Fibroblast of upper back skin (primary cell): Measurements from ENCODE around the gene RARB.

Source experiments
- DNase-seq: peaks from one replicate; pipeline ENCODE4 v3.0.0-alpha.2; 2013

Gene RARB

DNA sequence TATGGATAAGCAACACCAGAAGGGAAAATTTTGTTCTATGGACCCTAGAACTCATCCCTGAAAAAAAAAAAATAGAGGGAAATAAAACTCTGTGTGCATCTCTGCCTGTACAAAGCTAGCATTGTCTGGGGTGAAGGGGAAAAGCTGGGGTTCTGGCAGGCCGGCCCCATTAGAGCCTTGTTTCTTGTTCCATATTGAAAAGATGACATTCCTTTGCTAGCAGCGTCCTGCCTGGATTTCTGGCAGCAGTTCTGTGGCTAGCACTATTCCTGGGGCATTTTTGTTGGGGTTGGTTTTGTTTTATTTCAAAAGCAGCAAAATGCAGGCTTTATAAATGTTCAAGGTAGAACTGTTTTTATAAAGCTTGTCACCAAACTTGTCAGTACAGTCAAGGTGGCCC, 45.2 kb downstream of the RARB start:
- DNase-seq = no peak

DNA sequence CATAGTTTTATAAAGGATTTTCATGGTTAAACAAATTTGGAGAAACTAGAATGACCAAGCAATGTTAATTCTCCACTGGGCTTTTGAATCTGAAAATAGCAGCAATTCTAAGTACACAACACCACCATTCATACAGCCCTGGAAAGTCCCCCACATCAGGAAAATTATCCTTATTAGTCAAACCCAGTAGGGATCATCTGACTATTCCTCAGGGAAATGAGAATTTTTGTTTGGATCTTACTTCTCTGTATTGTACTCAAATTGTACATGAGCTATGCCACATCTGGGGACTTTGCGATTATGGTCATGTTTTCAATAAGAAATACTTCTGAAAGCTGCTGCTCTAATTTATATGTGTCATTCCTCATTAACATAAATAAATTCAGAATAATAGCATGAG, 46.0 kb downstream of the RARB start:
- no peak for DNase-seq

DNA sequence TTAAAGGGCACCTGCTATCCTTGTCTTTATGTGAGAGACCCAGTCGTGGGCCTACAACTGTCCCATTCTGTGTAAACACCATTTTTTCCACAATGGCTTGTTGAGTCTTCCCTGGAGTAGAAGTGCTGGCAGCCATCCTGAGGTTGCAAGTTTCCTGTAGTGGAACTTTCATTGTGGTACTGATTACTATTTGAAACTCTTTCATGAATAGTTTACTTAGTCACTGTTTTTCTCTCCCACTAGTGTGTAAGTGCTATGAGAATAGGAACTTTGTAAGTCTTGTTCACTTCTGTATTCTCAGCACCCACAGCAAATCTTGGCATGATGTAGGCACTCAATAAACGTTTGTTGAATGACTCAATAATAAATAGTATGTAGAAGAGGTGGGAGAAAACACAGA, 48.6 kb downstream of the RARB start:
- DNase-seq = no peak

DNA sequence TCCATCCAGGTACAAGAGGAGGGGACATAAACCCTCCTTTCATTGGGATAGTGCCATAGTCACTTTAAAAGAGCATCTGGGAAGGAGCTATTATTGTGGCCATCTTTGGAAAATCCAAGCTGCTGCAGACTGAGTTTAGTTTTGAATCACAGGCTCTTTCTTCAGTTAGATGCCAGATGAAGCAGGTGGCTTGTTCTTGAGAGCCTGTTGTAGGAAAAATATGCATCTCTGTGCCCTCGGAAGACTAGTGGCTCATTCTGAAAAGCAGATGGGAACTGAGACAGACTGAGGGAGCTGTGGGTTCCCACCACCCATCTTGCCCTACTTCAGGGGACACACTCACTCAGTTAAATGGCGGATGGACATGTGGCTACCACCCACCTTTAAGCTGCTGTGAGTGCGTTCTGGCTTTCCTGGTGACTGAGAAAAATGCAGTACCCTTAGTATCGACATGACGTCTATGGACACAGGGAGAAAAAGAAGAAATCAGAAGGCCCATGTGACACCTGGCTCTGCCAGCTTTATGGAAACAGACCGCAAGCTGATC, 50.2 kb downstream of the RARB start:
- no peak for DNase-seq

DNA sequence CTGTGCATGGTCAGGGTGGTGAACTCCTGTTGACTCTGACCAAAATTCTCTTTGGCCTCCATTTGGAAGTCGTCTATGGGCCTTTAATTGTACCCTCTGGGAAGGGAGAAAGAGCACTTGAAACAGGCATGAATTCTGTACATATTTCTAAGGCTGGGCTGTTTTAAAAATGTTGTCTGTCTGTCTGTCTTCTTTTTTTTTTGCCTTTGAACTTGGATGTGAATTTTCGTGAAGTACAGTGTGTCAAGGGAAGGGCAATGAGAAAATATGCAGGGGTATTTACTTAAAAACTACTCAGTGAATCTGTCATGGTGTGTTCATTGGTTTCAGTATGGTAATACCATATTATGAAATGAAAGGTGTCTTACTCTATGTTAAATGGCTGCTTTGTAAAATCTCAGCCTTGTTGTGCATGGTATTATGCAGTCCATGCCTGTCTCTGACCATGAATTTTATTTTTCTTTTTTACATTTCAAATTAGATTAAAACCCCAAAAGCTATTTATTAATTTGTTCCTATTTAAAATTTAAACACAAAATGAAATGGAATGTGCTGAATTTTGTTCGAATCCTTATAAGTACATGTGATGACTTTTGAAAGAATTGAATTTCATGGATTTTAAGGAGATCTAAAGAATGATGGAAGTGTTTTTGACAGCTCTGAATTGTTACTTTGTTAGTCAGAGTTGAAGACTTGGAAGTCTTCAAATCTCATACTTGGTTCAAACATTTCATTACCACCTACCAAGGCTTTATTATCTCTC, 51.1 kb downstream of the RARB start:
- peak; percentile 56 for DNase-seq

DNA sequence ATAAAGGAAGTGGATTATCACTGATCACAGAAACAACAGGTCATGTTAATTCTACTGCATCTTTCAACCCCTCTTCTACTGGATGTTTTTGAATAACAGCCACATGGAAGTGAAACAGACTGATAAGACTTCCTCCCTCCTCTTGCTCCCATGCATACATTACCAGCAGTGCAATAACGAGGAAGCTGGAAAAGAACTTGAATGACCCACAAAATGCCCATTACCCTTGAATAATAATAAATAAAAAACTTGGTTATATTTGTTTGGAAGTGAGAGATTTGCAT, 51.6 kb downstream of the RARB start:
- DNase-seq = no peak

DNA sequence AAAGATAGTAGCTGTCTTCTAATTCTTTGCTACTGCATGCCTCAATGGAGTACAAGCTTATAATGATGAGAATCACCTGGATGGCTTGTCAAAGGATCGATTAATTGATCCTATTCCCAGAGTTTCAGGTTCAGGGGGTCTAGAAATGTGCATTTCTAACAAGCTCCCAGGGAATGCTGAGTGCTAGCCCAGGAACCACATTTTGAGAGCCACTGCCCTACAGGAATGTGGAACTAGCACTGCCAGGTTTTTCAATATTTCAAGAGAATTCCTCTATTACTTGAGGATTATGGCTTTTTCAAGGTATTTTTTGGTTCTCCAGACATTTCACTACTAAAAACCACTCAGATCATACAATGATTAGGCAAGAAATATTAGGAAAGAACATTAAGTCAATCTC, 52.7 kb downstream of the RARB start:
- DNase-seq = no peak

DNA sequence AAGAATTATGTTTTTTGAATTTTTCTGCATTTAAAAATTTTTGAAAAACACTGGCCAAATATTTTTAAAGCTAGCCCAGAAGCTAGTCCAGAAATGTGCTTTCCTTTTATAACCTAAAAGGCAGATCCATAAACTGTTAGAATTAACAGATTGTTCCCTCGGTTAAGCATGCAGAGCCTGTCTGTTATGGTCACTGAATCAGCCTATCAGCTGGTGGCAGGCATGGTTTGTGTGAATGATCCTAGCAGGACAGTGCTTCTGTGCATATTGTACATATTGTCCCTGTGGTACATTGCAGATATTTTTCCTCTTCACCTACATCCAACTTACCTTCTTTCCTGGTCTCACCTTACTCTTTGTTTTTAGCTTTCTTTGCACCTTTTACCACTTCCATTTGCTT, 53.3 kb downstream of the RARB start:
- no peak for DNase-seq

DNA sequence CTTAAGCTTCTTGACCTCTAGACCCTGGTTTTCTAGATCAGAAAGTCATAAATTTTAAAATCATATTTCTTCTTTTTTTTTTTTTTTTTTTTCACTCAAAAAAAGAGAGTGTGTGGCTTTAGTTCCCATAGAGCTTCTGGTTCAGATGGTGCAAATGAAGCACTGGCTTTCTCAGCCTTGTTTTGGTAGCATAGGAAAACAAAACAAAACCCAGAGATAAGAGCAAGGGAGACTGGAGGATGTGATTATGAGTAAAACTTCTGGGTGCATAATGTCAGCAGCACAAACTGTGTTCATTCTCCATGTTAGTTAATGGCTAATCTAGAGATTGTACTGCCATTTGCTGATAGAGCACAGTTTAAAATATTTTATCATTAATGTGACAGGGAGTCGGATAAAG, 55.4 kb downstream of the RARB start:
- no peak for DNase-seq

DNA sequence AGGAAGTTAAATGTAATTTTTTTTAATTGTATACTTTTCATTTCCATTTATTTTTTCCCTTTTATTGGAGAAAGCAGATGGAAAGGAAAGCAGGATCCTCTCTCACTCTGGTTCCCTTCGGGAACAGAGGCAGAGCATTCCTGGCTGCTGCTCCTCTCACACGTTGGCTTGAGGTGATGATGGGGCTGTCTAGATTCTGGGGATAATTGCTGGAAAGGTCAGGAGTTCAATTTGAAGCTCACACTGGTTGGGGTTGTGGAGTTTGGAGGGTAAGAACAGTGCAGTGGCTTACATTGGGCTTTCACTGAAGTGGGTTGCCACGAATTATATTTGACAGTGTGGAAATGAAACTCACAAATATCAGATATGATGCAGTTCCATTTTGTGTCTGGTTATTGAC, 57.6 kb downstream of the RARB start:
- DNase-seq = no peak

DNA sequence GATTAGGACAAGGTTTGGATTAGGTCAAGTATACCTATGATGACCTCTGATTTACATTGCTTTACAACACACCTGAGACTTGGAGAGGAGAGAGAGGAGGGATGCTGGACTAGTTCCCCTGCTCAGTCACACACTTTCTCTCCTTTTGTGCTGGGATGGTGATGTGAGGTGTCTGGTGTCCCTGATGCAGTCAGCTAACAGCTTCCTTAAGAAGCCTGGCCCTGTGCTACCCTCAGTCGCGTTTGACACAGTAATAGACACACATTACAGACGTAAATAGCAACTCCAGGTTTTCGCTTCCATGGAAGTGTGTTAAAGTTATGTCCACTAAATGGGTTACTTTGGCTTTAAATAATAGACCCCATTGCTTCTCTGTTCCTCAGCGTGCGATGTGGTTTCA, 58.9 kb downstream of the RARB start:
- DNase-seq = no peak

DNA sequence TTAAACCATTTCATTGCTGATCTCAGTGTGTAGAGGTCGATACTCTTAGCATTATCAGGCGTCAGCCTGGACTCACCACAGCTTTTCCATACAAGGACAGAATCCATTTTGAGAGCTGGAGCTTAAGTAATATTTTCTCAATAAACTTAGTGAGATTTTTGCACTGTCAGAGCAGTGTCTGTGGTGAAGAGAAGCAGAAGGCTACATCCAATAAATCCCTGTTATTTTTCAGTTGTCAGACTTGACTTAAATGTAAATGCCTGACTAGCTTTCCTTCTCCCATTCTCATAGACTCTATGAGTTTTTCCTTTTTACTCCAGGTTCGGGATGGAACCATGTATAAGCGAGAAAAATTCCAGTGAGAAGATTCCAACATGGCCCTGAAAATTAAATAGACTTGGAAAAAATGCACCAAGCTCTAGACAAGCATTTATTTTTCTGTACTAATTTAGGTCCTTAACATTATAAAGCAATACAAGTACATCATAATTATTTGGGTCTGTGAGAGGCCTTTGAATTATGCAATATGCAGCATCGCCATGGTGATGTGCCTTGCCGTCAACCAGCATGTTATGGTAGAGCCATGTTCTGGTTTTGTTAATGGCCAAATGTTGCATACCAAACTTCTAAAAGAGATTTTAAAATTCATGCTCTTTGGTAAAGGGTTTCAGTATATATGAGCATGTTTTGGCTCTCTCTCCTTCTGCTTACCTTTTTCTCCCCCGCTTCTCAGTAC, 62.0 kb downstream of the RARB start:
- no peak for DNase-seq

DNA sequence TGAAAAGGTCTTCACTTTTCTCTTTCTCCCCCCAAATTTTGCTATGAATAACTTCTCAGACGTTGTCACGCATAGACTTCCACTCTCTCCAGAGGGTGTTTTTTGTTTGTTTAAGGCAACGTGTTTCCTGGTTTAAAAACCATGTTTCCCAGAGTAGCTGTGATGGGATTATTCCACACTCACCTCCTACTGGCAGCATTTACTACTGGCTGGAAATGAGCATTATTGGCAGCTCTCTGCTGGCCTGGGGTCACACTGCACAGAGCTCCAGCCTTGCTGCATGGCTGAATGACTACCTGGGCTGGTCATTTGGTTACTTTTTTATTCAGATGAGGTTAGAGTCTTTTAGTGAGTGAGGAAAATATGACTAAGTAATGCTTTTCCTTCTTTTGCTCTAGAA, 65.2 kb downstream of the RARB start:
- DNase-seq = no peak

DNA sequence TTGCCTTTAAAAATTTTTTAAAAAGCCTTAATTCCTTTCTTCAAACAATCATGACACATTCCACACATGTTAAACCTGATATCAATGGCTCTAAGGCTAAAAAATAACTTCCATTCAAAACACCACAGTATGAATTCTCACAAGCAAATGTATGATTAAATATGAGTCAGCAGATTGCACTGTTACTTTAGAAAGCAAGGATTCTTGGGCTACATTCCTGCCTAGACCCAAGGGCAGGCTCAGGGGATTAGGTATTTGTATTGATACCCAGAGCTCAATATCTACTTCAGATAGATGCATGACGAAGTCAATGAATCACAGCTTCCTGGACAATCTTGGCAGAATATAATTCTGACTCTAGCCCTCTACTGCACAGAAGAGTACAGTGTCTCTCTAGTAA, 65.7 kb downstream of the RARB start:
- peak; percentile 99 for DNase-seq

DNA sequence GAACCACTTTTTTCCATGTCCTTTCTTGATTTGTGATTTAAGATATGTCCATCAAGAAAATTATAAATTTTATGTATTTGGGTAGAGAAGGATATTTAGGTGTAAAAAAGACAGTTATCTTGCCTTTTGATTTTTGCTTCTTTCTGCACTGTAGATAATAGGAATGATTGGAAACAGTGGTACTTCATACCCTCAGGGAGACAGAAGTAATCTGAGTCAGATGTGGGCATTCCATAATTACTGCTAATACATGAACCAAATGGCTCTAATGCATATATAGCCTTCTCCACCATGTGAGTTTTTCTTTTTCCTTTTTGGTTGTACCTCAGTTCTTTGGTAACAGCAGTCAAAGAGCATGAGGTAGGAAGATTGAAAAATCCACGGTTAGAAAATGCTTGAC, 67.2 kb downstream of the RARB start:
- no peak for DNase-seq

DNA sequence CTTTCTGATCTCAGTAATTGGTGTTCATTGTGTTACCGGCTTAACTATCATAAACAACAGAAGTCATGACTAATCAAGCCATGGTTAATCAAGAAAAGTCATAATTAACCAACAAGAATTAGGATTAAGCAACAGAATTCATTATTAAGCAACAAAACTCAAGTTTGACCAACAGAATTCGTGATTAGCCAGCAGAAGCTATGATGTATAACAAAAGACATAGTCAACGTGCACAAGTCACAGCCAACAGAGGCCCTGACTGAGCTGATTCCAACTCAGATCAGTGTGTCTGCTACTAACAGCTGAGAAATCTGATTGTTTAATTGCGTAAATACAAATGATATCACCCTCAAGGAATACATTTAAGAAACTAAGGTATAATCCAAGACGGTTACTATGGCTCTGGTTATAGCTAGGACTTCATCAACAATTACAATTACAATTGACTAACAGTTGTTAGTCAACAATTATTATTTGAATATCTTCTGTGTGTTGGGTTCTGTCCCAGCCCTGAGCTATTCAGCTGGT, 67.7 kb downstream of the RARB start:
- DNase-seq = no peak

DNA sequence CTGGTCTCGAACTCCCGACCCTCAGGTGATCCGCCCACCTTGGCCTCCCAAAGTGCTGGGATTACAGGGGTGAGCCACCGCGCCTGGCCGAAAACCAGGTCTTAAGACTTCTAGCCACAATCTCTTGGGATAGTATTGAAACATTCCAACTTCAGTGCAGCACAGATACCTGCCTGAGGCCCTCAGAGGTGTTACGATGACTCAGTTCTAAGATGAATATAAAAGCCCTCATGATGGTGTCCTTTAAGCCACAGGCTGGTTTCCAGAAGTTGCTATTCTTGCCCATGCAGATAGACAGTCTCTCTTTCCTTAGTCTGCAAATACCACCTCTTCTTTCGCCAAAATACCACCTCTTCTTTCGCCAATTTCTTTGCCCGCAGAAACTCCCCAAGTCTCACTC, 69.0 kb downstream of the RARB start:
- DNase-seq = no peak

DNA sequence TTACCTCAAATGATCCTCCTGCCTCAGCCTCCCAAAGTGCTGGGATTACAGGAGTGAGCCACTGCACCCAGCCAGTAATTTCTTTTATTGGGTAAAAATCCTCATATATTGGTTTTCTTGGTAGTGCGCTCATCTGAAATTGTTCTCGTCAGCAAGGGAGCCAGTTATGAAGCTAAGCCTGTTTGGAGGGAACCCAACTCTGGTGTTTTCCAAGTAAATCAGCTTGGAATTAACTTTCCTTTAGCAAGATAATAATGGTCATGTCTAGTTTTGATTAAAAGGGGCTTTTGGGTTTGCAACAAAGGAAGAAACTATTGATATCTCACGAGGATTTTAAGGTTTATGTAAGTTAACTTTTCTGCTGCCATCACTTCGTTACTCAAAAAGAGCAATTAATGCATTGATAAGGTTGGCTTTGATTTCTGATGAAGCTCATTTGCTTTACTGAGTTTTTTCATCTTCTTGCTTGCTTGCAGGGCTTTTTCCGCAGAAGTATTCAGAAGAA, 72.7 kb downstream of the RARB start:
- no peak for DNase-seq

DNA sequence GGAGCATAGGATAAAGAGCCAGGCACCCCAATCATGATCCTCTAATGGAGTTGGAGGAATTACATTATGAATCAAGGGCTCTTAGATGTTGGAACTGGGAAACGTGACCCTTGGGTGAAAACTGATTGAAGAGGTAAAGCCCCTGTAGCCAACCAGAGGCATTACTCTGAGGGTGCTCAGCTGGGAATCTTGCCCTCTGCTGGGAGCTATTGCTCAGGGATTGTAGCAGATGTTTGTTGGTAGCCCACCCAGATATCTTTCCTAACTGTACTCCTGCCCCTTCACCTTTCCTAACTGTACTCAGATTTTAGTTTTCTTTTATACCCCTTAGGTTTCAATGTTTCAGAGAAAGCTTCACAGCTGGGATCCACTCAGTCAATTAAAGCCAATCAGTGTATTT, 74.2 kb downstream of the RARB start:
- no peak for DNase-seq

DNA sequence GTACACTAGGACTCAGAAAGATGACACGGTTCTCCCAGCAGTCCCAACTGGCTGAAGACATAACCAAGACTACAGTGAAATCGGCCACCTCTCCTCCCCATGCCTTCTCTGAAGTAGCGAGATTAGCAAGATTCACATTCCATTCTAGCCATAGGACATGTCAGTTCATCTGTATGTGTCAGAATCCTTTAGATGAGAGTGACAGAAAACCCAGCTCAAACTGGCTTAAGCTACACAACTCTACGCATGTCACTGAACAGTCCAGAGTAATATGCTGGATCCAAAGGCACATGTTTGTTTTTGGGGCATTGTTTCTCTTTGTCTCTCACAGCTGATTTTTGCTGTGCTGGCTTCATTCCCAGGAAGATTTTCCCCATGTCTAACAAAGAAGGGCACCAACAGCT, 75.8 kb downstream of the RARB start:
- DNase-seq = no peak

DNA sequence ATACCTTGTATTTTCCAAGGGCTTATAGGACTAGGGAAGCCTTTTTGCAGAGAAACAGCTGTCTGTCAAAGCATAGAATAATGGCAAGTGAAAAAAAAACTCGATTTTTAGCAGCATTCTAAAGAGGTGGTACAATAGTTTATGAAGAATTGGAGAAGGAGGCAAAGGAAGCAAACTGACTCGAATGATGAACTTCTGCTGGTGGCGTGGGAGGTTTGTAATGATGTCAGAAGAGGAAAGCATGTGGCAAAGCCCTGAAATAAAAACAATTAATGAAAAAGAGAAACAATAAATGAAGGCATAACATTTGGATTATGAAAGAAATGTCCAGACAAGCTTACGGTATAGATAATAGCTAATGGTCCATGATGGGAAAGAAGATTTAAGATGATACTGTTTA, 77.5 kb downstream of the RARB start:
- DNase-seq = no peak

DNA sequence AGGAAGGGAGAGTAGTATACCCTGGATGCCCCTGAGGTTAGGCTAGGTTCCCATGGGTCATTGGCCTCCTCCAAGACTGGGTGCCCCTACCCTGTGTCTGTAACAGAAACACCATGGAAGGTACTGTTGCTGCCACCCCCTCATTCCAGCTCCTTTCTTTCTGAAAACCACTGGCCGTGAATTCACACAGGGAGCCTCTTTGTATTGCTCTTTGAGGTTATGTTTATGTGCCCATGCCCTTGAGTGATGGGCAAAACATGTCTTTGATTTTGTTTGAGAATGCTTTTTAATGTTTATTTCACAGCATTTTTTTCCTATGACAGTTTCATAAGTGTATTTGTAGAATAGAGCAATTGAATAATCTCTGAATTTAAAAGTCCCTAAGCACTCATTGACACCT, 79.7 kb downstream of the RARB start:
- DNase-seq = no peak

DNA sequence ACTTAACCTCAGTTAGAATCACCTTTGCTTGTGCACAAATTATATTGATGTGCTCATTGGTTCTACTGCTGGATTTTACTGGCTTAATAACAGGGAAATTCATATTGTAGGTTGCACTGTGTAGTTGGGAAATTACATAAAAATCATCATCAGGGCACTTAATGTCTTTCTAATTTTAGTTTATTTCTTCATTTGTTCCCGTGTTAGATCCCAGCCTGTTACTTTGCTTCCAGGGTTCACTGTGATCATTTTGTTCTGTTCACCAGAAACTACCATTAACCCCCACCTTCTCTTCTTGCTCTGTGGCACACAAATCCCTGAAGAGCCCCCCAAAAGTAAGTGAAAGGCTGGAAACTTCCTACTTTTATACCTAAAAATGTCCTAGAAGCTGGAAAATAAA, 80.4 kb downstream of the RARB start:
- no peak for DNase-seq

DNA sequence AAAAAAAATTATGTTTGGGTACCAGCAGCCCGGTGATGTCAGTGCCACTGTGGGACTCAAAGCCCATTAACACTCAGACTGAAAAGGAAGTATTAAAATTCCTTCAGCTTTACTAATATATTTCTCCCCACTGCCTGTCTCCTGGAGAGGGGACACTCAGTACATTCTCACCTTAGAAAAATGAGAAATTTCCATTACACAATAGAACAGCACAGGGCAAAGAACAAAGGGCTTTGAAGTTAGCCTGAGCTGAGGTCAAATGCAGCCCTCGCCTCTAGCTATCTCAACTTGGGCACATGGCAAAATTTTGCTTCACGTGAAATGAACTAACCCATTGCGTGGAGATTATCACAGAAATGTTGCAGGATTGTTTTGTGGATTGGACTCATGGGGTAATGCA, 80.8 kb downstream of the RARB start:
- peak; percentile 89 for DNase-seq
